SKM-1 treated with dmso at 0.1 percent for 144 hours (cell line): ENCODE data around the gene NFATC2.

ENCODE experiments used
- DNase-seq: peaks from one replicate; lab custom pipeline; 2025; ENCODE audit not compliant: unreplicated experiment; lab: John Stamatoyannopoulos, UW

The NFATC2 gene

DNA sequence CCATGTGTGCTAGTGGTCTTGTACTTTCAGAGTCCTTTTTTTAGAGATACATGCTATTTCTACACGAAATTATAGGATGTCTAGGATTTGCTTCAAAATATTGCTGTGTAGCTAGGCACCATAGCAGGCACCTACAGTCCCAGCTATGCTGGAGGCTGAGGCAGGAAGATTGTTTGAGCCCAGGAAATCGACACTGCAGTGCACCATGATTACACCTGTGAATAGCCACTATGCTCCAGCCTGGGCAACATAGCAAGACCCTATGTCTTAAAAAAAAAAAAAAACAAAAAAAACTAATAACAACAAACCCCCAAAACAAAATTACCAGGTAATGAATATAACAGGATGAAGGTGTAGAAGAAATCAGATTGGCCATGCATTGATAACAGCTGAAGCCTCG is 121.7 kb downstream of the NFATC2 start:
- no peak for DNase-seq

DNA sequence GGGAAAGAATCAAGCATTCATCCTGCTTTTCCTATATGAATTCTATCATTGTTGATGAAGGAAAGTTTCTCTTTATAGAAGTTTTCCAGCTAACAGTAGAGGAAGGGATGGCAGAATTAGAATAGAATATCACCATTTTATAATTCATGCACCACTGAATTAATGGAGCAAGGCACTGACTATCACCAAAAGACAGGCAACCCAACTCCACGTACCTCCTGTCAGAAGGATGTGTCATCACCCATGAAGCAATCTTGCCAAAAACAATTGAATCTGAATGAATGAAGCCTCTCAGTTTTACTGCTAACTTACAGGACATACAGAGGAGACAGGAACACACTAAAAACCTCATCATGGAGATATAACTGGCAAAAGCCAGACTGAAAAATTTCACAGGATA is 122.4 kb downstream of the NFATC2 start:
- no peak for DNase-seq

DNA sequence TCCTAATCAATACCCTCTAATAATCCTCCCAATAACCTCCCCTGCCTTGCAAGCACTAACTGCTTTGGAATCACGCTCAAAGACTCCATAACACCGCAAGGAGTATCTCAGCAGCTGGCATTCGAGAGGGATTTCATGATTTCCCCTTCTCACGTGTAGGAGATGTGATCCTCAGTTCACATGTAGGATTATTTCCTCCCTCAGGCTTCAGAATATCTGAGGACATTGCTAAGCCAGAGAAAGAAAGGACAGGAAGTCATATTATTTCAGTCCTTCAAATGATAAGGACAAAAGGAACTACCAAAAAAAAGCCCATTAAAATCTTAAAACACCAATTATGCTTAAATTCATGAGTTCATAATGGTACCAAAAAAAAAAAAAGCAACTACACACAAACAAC is 122.9 kb downstream of the NFATC2 start:
- no peak for DNase-seq

DNA sequence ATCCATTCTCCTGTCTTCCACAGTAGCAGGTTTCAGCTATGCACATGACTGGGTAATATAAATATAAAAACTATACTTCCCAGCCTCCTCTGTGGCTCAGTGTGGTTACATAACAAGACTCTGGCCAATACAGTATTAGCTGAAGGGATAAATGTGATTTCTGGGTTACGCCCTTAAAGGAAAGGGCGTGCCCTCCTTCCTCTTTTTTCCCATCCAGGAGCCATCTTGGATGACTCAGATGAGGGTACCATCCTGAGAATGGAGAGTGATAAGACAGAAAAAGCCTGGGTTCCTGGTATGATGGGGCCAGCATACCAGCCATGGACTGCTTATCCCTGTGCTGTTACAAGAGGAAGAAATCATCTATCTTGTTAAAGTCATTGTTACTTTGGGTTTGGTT is 123.3 kb downstream of the NFATC2 start:
- DNase-seq: no peak

DNA sequence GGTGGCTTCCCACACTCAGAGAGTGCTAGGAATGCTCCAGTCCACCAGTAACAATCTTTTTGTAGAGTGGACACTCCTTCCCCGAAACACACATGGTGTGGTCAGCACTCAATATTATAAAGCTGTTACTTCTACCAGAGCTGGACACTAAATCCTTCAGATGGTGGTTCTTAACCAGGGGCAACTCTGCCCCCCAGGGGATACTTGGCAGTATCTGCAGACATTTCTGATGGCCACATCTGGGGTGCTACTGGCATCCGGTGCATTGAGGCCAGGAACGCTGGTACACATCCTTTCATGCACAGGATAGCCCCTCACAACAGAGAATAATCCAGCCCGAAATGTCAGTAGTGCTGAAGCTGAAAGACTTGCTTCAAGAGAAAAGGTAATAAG is 124.4 kb downstream of the NFATC2 start:
- no peak for DNase-seq

DNA sequence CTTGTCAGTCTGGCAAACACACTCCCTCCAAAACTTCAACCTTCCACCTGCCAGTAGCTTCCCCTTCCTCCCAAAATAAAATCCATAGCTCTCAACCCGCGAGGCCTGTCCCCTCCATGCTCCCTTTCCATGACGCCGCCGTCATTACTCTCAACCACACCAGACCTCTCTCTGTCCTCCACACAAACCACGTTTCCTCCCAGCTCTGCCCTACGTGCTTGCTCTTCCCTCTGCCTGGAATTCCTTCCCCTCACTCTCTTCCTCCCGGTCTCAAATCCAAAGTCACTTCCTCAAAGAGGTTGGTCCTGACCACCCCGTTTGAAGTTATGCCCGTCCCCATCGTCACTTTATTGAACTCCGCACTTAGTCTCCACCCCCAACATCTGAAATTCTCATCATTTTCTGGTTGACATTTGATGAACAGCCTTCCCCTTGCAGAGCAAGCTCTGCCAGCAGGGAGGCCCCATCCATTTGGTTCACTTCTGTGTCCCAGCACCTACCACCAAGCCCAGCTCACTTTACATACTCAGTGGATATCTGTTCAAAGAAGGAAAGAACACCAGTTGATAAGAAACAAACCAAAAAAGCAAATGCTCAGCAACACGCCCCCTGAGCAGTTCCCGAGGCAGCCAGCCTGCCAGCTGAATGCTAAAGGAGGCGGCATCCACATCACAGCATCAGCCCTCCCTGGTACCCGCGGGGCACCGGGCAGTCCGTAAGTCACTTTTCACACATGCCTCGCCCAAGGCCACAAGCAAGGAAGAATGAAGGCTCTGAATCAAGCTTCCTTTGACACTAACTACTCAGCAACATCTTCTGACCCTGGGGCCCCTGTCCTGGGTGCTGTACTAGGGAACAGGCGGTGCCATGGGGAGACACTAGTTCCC is 125.0 kb downstream of the NFATC2 start:
- no peak for DNase-seq

DNA sequence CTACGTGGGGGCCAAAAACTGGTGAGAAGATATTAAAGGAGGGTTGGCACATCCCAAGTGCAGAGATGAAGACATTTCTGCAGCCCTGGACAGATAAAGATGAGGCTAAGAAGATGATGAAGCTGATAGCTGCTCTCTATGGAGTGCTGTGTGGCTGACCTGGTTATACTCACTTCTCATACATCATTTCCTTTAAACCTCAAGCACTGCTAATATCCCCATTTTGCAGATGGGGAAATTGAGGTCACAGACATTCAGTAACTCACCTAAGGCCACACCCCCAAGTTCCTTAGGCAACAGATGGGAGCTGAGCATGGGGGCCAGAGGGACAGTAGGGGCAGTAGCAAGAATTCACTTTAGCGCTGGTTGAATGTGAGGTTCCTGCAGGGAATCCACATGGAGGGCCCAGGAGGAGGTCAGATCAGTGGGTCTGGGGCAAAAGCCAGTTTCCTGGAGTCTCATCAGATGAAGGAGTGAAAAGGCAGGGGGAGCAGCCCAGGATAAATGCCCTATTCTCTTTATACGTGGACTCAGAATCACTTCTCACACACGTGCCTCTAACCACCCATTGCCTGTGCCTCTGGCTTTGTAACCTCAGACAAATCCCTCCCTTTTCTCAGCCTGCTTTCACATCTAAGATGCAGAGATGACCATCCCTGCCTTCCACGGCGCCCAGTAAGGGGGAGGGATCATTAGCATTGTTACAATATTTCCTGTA is 125.8 kb downstream of the NFATC2 start:
- no peak for DNase-seq

DNA sequence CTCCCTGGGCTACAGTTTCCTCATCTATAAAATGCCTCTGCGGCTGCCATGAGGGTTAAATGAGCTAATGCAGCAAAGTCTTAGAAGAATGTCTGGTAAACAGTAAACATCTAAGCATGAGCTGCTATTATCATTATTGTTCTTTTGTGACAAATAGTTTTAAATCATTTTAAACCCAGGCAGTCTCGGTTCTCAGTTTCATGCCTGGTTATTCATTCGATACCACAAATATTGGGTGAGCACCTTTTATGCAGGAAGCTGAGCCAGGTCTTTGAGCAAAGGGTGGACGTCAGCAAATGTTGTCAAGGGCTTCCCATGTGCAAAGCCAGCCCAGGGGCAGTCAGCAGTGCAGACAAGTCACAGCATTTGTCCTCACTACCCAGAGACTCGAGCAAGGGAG is 128.7 kb downstream of the NFATC2 start:
- DNase-seq: no peak

DNA sequence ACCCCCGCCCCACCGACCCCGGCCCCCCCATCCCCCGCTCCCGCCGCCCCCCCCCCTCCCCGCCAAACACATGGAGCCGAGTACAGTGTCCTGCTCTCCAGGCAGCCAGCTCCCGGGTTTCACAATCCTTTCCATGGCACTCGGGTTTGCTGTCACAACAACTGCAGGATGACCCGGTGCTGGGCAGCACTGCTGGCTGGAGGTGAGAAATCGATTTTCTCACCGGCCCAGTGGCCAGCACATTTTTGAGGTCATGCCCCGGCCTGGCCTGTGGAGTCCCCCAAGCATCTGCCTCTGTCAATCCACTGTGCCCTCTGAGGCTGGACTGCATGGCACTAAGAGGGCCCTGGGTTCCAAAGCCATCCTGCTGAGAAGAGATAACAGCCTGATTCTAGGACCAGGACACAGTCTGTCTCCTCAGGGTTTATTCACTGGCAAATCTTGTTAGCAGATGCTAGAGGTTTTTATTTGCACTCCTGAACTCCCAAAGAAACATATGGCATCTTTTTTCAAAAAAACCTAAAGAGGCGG is 129.5 kb downstream of the NFATC2 start:
- DNase-seq: no peak

DNA sequence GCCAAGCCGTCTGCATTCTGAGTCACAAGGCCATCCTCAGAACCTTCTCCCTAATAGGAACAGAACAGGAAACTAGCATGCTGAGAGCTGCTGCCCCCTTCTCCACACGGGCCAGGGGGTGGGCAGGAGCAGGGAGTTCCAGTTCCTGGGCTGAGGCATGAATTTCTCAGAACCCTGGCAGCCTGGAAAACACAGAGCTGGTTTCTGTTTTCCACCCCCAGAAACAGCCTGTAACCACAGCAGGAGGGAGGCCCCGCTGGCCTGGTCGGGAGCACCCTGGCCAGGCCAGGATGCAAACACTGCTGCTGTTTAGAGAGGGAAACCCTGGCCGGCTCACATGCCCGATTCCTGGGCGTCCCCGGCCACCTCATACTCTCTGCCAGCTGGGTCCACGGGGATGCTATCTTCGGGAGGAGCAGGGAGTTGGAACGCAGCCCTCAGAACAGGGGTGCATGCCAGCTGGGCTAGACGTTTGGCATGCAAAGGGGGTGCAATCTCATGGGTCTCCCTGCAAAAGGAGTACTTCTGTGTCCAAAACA is 130.1 kb downstream of the NFATC2 start:
- DNase-seq: no peak

DNA sequence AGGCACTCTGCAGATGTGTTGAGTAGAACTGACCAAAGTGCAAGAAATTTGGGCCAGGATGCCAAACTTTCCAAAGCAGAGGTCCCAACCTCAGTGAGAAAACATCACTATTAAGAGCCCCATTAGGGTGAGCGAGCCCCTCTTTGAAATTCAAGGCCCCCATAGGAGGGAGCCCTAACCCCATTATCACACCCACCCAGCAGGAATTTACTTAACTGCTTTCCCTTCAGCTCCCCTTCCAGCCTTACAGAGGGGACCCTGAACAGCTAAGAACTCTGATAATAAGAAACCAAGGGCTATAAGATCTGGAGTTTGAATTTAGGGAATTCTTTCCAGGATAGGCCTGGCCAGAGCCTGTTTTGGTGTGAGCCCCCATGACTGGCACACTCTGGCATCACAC is 130.6 kb downstream of the NFATC2 start:
- no peak for DNase-seq

DNA sequence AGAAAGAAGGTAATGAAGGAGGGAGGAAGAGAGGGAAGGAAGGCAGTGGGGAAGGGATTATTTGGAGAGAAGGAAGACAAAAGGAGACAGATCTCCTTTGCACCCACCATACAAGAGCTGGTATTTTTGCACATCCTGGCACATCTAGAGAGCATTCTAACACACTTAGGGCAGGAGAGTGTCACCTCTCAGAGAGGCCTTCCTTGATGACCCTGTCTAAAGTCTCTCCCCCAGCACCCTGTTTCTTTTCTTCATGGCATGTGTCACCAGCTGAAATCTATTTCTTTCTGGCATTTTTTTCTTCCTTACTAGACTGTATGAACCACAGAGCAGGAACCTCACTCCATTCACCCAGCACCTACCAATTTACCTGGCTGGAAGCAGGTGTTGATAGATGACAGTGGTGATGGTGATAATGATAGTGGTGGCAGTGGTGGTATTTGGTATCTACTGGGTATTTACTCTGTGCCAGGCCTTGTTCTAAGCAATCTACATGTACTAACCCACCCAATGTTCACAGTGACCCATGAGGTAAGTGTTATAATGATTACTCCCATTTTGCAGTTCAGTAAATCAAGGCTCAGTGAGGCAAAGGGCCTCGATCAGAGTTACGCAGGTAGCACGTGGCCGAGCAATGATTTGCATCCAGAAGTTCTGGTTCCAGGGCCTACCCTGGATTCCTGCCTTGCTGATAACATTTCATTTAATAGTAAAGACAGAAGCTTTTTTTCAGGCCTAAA is 131.8 kb downstream of the NFATC2 start:
- no peak for DNase-seq

DNA sequence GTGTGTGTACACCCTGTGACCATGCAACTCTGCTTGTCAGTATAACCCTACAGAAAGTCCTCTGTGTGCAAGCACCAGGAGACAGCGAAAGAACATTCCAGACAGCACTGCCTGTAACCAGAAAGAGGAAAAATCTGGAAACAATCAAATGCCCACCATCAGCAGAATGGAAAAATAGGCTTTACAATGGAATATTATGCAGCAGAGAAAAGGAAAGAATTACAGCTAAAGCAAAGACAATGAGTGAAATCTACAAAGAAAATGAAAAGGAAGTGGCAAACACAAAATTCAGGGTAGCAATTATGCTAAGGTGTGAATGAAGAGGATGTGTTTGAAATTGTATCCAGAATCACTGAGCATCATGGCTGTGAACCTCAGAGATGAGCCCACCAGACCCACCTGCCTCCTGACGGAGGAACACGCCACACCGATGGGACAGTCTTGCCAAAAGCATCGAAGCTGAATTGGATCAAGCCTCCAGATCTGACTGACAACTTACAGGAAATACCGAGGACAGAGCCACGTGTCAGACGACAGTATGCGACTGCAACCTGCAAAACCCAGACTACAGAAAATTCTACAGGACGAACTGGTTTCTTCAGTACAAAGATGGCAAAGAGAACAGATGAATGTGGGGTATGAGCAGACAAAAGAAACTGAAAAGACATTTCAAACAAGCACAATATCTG is 133.2 kb downstream of the NFATC2 start:
- DNase-seq: no peak

DNA sequence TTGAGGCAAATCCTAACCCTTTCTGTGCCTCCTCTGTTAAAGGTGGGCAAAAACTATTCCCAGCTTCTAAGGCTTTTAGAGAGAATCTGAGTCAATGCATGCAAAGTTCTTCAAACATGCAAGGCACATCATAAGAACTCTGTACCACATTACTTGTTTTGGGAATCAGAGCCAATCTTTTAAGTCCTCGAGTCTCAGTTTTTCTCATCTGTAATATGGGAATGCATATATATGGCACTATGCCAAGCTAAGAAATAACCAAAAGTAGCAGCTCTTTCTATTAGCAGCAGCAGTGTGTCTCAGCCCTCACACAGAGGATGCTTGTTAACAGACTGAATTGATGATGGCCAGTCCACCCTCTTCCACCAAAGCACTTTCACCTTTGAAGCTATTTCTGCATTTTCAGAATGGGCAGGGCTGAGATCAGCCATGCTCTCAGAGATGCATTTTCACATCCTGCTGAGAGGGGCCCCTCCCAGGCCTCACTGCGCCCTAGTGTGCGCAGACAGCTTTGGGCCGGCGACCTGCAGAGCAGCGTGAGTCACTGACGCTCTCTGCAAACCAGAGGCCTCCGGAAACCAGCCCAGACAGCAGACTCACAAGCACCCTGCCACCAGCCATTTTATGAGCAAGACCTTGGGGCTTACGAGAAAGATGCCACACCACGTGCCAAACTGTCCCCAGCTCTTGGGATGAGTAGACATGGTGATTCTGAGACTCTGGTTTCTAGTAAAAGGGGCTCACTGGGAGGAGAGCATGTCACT is 138.0 kb downstream of the NFATC2 start:
- no peak for DNase-seq

DNA sequence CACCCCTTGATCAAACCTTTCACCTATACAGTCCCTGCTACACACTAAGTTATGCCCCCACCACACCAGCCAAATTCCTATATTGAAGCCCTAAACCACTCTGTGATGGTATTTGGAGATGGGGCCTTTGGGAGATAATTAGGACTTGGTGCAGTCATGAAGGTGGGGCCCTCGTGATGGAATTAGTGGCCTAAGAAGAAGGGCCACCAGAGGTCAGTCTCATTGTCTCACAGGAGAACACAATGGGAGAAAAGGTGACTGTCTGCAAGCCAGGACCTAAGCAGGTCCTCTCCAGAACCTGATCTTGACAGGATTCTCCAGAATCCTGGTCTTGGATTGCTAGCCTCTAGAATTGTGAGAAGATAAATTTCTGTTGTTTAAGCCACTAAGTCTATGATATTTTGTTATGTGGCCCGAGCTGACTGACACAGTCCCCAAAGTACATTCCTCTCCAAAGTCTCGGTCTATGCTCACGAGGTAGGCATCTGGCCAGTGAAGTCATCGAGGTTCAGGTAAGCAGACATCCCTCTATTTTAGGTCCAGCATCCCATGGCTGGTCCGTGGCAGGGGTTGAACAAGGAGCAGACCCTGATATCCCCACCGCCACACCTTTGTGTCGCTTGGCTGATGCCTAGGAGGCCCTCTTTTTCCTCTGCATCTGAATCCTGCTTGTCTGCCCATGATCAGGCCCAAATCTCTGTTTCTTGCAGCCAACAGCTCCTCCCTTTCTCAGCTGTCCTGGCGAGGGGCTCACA is 138.9 kb downstream of the NFATC2 start:
- no peak for DNase-seq

DNA sequence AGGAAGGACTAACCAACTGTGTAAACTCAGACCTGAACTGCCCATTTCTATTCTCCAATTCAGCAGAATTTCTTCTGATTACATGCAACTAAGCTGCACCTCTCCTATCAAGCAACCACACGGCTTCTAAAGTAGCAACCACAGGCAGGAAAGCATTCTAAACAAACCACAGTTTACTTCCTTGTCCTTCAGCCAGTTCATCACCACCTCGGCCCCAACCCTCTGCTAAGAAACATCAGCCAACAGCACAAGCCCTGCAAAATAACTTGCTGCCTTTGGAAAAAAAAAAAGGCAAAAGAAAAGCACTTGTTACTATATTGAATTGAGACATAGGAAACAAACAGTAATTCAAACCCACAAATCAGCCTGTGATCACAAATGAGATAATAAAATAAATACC is 140.3 kb downstream of the NFATC2 start:
- DNase-seq: no peak

DNA sequence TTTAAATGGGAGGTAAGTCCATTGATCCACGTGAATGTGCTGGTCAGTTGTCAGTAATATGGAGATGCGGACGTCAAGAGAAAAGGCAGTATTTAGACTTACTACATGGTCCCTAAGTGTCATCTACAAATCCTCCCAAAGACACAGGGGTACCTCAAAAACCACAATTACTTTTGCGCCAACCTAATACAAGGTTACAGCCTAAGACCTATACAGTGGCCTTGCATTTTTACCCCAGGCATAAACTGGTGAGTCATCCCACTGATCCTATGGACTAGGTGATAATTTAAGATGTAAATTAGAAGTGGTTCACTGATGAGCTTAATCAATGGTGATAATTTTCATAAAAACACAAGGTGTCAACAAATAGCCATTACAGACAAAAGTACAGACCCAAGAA is 141.0 kb downstream of the NFATC2 start:
- no peak for DNase-seq

DNA sequence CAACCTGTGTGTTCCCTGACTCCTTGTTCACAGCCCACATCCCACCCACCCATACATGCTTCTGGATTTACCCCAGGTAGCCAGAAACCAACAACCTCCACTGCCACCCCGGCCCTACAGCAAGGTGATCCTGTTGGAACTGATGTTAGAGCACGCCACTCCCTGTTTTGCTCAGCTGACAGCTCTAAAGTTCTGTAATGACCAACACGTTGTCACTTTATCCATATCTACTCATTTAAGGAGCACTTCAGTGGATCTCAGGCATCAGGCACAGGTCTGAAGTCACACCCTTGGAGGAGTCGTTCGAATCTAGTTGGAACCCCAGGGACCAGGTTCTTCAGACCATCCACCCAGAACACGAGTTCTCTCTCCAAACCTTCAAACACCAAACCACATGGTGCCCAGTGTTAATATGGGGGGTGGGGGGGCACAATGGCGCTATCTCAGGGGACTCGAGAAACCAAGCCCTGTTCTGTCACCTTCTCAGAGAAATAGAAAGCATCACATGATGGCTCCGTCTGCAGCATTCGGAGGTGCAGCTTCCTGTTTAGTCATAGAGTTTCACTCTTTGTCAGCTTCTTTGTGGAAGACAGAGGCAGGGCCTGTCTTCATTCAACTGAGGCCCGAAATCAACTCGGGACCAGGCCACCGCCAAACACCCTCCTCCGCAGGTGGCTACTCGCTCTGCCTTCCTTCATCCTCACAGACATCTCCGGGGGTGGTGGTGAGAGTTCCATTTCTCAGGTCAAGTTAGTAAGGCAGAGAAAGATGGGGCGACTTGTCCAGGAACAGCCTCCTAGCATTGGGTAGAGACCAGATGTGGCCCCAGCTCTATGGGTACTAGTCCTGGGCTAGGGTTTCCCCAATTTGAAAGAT is 142.2 kb downstream of the NFATC2 start:
- DNase-seq: no peak
